HG02885 (cell line): ENCODE data around the gene FZR1.
A peak's percentile ranks its signal among the peaks of the same experiment; 100 is the strongest.

Experiments used
- ATAC-seq: cut with Tn5 transposase; IDR thresholded peaks from one replicate; pipeline ENCODE4 v1.9.1; 2021; ENCODE audit warnings: mild to moderate bottlenecking; ENCODE audit not compliant: unreplicated experiment, poor library complexity

The FZR1 gene

DNA sequence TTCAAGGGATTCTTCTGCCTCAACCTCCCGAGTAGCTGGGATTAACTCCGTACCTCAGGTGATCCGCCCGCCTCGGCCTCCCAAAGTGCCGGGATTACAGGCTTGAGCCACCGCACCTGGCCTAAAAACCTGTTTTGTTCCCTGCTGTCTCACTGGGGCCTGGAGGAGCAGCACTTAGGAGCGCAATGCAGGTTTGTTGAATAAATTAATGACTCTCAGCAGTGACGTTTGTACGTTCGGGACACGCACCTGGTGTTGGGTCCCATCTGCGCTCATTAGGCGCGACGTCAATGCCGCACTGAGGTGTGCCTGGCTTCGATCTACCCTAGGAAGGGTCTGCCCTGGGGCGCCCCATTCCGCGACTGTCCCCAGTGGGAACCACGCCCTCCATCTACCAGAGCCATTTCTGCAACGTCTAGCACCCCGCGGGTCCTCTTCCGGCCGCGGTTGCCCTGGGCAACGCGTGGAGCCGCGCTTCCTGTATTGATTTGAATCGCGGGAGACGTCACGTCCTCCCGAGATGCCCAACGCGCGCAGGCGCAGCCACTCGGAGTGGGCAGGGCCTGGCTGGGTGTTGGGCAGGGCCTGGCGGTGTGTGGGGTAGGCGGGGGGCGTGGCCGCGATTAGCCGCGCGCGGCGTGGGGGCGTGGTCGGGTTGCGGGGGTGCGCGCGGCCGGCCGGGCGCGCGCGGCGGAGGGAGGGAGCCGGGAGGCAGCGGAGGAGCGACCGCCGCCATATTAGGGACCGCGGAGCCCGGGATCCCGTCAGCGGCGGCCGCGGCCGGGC, at the start of gene FZR1:
TSS of gene FZR1 (plus strand) at position 714 of the 786 bp plus-strand sequence. CDS start 16,679 bp downstream, outside the sequence.
- ATAC-seq: peak; percentile 90

DNA sequence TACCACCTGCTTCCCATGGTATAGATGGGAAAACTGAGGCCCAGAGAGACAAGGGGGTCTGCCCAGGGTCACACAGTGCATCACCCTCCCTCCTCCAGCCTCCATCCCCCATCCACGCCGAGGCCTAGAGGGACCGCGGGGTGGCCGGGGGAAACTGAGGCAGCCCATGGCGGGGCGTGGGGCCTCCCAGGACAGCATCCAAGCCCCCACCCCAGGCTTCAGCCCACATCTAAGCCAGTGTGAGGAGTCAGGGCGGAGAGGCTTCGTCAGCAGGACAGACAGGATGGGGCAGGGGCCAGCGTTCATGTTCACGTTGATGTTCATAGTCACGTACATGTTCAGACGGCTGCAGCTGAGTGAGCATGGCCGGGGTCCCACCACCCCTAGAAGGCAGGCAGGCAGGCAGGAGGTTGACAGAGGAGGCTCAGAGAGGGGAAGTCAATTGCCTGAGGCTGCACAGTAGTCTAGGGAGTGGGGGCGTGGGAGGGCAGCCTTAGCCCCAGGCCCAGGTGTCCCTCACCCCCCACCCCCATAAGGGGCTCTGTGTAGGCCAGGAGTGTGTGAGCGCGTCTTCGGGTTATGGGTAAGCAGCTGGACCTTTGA, 49.1 kb upstream of the FZR1 start:
- ATAC-seq: no peak

DNA sequence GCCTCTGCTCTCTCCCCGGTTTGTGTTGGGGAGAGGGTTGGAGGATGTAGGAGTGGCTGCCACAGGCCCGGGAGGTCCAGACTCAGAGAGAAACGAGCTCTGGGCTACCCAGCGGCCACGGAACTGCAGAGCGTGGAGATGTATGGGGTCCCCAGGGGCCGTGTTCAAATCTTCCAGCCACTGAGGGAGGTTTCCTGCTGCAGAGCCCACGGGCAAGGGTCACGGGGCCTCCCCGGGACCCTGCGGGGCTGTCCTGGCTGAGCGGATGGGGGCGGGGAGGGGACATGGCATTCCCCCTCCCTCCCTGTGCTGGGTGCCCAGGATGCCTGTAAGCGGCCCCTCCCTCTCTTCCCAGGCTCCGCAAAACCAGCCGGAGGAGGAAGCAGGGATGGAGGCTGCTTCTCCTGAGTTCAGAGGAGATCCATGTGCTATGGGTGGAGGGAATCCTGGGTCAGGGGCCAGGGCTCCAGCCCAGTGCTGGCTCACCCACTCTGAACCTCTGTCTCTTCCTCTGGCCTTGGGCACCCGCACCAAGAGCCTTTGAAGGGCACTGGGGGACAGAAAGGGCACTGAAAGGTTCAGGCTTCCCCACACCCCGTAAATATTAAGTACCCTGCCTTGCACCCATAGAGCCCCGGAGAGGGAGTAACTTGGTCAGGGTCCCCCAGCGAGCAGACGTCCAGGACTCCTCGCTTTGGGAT, 48.4 kb upstream of the FZR1 start:
- no peak for ATAC-seq

DNA sequence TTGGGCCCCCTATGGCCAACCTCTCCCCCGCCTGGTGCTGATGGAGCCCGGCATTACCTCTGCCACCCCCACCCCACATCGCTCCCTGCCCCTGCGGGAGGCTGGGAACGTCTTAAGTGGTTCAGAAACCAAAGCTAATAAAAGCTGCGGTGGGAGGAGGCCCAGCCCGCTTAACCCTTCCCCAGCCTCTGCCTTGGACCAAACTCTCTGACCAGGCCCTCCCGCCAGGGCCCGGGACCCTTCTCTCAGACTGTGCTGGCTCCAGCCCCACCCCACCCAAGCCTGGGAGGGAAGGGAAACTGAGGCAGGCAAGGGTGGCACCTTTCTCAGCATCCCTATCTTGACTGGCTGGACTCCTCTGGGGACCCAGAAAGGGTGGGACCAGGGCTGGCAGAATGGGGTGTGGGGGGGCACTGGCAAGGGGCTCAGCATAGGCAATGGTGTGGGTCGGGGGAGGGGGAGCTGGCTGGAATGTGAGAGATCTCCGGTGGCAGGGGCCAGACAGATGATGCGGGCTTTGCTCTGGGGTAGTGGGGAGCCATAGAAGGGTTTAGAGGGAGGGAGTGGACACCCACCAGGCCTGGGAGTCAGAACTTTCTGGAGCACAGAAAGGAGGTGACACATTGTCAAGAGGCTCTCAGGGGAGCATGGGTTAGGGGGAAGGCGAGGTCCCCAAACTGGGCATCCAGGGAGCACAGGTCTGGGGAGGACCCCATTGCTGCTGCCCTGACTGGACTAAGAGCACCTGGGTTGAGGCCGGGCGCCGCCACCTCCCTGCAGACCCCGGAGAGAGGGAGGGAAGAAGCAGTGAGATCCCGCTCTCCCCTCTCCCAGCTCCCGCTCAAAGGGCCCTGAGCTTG, 47.7 kb upstream of the FZR1 start:
- ATAC-seq: no peak

DNA sequence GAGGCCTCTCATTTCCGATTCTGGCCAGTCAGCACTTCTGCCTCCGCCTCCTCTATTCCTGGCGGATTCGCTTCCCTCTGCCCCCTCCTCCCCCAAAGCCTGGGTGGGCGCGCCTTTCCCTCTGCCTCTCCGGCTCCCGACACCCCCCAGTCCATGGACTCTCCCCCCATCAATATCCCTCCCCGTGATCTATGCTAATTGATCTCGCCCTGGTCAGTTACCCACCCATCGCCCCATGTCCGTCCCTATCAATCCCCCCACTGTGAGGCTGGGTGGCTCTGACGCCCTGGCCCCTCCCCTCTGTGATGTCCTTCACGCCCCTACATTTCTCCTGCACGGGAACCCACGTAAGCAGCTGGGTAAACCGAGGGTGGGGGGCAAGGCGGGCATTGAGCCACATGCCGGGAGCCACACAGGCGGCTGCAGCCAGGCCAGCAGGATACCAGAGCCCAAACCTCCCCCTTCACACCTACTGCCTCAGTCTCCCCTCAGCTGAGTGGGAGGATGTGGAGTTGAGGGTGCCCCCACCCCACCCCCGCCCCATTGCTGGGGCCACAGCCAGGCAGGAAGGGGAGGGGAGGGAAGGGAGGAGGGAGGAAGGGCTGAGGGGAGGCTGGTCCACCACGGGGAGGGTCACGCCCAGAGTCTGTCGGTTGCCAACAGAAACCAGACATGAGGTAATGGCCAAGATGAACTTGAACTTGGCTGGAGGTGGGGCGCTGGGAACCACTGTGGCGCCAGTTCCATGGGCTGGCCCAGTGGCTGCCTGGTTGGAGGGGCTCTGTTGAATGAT, 46.8 kb upstream of the FZR1 start:
- no peak for ATAC-seq

DNA sequence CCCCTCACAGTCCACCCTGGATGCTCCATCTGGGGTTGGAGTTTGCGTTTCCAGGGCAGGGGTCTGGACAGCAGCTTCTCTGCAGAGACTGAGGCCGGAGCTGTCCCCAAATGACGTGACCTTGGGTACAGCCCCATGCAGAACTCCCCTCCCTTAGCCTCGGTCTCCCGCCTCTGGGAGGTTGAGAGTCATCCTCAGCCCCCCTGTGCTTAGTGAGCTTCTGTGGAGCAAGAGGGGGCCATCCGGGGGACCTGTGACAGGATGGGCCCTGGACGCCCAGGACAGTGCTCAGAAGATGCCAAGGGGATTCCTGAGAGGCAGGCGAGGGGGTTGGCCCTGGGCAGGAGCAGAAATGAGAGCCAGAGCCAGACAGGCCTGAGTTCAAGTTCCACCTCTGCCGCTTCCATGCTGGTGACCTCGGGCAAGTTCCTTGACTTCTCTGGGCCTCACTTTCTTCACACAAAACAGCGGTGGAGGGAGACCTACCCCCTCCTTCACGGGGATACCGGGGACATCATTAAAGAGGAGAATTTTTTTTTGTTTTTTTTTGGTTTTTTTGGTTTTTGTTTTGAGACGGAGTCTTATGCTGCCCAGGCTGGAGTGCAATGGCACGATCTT, 46.0 kb upstream of the FZR1 start:
- no peak for ATAC-seq

DNA sequence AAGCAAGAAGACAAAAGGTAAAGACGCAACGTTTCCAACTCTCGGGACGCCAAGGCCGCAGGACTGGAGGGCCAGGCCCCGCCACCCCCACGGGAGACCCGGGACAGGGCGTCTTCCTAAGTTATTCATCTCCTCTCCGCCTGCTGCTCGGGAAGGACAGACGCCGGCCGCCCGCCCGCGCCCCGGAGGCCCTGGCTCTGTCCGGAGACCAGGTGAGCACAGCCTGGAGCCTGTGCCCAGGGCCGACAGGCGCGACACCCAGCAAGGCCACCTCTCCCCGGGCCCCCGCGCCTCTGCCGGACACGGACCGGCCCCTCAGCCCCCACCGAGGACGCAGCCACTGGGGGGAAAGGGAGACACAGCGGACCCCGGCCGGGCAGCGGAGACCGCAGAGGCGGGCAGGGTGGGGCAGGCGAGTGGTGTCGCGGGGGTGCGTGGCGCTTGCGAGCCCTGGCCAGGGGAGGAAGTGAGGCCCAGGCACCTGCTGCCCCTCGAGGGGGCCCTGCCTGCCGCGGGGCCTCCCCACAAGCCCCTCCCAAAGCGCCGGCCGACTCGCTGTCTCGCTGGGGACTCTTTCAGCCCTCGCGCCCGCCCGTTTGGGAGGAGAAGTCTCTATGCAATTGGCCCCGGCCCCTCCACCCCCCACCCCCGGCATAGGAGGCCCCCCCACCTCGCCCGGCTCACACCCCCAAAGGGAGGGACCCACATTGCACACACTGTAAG, 43.0 kb upstream of the FZR1 start:
- no peak for ATAC-seq

DNA sequence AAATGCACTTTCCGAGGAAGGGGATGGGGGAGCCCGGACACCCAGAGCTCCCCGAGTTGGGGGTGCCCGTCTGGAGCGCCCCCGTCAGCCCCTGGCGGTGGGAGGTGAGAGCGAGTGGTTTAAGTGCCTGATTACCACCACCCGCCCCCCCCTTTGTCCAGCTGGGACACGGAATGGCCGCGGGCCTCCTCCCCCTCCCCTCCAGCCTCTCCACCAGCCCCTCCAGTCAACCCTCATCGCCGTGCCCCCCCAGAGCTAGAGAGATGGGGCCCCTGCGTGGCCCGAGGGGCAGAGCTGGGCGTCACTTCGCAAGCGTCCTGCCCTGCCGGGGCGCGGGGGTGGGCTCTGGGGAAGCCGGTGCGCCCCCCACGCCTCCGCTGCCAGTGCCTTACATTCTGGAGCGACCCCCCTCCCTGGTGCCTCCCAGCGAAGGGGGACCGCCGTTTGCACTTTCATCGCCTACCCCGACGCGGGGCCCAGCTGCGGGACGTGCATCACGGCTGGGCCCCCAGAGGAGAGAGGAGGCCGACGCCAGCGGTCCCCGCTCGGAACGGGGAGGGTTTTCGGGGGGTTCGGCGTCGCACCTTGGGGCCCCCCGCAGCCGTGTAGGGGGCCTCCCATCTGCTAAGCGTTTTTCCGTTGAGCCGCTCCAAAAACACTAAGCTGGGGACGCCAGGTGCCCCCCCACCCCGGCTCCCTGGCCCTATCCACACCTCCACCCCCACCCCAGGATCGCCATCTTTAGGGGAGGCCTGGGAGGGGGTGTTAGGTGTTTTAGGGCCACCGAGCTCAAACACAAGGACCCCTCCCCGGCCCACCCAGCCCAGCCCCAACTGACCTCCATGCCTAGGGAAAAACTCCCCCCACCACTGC, 42.2 kb upstream of the FZR1 start:
- no peak for ATAC-seq

DNA sequence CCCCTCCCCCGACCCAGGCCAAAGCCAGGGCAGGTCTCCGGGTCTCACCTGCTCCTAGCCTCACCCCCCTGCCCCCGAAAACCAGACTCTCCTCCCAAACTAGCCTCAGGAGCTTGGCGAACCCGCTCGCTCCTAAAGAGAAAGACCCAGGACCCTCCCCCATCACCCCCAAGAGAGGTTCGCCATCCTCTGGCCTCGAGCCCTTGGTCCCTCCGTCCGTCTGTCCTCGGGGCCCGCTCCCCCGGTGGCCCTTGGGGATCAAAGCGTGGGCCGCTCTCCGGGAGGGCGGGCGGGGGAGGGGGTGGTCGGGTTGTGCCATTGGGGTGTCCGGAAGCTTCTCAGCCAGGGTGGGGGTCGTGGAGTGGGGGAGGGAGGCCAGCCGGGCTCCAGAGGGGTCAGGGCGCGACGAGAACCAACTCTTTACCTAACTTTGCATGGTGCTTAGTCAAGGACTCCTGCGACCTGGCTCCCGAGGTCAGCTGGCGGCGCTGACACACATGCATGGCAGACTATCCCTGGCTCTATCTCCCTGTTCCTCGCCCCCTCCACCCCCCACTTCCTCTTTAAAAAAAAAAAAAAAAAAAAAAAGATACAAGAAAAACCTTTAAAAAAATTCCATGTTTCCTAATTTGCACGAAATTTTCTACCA, 41.4 kb upstream of the FZR1 start:
- no peak for ATAC-seq

DNA sequence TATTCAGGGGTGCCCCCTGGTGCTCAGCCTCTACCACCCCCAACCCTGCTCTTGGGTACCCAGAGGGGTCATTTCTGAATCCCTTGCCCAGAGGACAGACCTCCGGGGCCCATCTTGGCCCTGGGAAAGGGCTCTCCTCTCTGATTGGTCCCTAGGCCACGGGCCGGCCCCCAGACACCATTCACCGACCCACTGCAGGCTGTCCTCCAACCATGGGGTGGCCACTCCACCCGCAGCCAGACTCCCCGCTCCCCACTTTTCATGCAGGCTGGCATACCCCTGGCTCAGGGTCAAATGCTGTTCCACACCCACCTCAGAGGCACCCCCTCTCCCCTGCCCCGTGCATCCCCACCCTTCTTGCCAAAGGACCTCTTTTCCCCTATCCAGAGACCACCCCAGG, 40.6 kb upstream of the FZR1 start:
- ATAC-seq: no peak

DNA sequence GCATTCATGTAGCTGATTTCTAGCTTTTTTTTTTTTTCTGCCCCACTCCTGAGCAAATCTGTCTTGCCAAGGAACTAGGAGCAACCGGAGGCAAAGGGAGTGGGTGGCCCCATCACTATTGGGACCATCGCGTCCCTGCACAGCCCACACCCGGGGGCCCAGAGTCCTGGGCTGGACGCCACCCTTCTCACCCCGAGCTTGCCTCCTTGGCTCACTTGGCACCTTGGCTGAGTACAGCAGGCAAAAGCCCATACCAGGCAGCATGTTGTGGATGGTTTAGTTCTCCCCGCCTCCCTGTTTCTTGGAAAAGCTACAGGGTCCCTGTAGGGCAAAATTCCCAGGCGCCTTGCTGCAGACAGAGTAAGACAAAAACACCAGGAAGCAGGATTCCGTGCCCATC, 39.5 kb upstream of the FZR1 start:
- no peak for ATAC-seq

DNA sequence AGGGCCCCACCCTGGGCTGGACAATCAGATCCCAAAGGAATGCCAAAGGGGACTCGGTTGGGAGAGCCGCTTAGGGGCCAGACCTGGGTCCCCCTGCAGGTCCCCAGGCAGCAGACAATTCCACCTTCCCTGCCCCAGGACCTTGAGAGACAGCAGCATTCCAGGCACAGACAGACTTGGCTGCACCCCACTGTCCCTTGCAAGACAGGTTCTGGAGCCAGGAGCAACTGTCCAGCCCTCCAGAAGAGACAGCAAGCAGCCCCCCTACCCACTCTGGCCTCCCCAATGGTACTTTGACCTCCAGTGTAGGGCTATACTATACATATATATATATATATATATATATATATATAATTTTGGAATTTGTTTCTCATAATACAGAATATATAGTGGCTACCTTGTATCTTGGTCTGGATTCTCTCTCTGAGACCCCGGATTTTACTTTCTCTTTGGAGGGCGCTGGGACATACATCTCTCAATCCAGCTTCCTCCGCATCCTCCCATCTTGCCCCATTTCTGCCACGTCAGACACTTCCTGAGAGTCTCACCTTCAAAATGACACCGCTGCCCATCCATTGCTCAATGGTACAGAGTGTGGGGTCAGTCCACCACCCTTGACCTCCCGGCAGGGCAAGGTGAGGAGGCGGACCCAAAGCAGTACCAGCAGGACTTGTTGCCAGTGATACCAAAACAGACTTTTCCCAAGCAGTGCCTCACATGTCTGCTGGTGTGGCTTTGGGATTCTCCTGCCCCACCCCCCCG, 38.5 kb upstream of the FZR1 start:
- no peak for ATAC-seq

DNA sequence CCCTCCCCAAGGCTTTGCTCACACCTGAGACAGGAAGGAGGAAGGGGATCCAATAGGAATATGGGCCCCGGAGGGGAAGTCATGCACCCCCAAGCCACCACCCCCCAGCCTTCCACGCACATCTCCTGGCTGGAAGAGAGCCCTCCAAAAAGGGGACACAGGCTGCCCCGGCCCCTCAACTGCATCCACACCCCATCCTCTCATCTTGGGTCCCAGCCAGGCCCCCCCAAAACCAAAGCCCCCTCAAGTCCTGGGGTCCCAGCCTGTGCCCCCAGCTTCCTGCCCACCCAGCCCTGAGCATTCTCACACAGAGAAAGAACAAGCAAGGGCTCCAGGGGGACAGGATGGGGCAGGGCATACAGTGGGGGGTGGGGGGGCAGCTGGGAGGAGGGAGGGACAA, 37.9 kb upstream of the FZR1 start:
- ATAC-seq: no peak

DNA sequence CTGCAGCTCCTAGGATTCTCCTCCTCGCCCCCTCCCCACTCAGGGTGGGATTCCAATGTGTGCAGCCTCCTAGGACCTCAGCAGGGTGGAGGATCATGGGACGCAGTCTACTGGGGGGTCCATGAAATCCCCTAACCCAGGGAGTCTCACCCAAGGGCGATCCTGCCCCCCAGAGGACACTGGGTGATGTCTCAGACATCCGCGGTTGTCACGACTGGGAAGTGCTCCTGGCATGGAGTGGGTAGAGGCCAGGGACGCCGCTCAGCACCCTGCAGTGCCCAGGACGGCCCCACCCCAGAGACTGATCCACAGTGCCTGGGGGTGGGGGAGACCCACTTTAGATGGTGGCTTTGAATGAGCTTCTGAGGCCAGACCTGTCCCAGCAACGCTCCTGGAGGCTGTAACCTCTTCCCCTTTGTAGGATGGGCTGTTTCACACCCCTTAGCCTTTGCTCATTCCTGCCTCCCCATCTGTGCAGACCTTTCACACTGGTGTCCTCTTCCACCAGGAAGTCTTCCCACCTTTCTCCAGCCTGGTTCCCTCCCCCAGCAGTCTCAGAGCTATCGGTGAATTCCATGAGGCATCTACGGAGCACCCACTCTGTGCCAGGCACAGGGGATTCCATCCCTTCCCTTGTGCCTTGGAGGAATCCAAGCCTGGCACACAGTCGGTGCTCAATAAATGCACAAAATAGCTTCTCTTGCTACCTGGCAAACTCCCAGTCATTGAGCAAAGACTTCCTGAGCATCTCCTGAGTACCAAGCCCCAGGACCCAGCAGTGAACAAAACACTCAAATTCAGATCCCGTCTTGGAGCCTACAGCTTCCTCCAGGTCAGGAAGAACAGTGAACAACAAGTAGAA, 36.2 kb upstream of the FZR1 start:
- ATAC-seq: no peak

DNA sequence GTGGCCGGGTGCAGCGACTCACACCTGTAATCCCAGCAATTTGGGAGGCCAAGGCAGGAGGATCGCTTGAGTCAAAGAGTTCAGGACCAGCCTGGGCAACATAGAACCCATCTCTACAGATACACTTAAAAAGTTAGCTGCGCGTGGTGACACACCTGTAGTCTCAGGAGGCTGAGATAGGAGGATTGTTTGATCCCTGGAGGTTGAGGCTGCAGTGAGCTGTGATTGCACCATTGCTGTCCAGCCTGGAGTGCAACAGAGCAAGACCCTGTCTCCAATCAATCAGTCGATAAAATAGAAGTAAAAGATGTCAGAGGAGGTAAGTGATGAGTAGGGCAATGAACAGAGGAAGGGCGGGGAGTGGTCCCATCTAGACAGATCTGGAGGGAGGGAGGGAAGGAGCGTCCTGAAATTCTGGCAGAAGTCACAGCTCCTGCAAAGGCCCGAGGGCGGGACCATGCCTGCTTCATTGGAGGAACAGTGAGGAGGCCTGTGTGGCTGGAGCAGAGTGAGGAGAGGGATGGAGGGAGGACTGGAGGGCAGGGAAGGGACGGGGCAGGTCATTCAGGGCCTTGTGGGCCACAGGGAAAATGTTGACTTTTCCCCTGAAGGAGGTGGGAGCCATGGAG, 35.5 kb upstream of the FZR1 start:
- ATAC-seq: no peak
